Right atrium auricular region (tissue), 2 donors: ENCODE results near the gene MX2. TPM values are rescaled to one million over a fixed set of nuclear protein-coding genes. Genes with fewer than 3 reads are reported as not detected.
"Not testable (repeated sequence)": the region's sequence is repeated elsewhere in the genome, so short reads cannot be mapped to it uniquely, and the experiment has no call there.

ENCODE experiments used
- DNase-seq: peaks from one replicate; pipeline ENCODE4 v3.0.0-alpha.2; 2019; ENCODE audit warnings: low spot score
- H3K27ac ChIP-seq, 2 donors: fragments of 200-600 bp; sonication (generic); 1 replicate in 1 of 2; 2 replicates in 1 of 2; pipeline ENCODE4 v1.5.1; 2016 to 2019
- H3K27me3 ChIP-seq, 2 donors: fragments of 200-600 bp; sonication (generic); one replicate each; pipeline versions ENCODE4 v1.5.1 to v1.6.0; 2017 to 2019
- H3K36me3 ChIP-seq: fragments of 200-600 bp; sonication (generic); one replicate; pipeline ENCODE4 v1.5.1; 2016
- H3K4me1 ChIP-seq, 2 donors: fragments of 200-600 bp; sonication (generic); one replicate each; pipeline versions ENCODE4 v1.5.1 to v1.6.0; 2017 to 2019
- H3K4me3 ChIP-seq, 2 donors: fragments of 200-600 bp; sonication (generic); 1 replicate in 1 of 2; 2 replicates in 1 of 2; pipeline ENCODE4 v1.5.1; 2017 to 2019; ENCODE audit warnings: mild to moderate bottlenecking in 1 of 2, moderate library complexity in 1 of 2
- H3K9me3 ChIP-seq, 2 donors: fragments of 200-600 bp; sonication (generic); one replicate each; pipeline ENCODE4 v1.5.1; 2019
- total RNA-seq, 2 donors: library from RNA; depleted of rRNA; stranded (reverse); fragments of >200 nt; gene quantifications; one replicate each; pipeline ENCODE4 v1.1.0, GENCODE V29; 2016
- TF ChIP-seq, protein P1 (sequence below), 2 donors: fragments of 200-600 bp; sonication (generic); IDR thresholded peaks; one replicate each; pipeline ENCODE4 v1.5.1; 2019; ENCODE audit warnings: antibody characterized with exemption in 2 of 2

MX2 gene
- total RNA-seq, 2 donors from 2014 or later = 5.5 to 5.9 TPM

DNA sequence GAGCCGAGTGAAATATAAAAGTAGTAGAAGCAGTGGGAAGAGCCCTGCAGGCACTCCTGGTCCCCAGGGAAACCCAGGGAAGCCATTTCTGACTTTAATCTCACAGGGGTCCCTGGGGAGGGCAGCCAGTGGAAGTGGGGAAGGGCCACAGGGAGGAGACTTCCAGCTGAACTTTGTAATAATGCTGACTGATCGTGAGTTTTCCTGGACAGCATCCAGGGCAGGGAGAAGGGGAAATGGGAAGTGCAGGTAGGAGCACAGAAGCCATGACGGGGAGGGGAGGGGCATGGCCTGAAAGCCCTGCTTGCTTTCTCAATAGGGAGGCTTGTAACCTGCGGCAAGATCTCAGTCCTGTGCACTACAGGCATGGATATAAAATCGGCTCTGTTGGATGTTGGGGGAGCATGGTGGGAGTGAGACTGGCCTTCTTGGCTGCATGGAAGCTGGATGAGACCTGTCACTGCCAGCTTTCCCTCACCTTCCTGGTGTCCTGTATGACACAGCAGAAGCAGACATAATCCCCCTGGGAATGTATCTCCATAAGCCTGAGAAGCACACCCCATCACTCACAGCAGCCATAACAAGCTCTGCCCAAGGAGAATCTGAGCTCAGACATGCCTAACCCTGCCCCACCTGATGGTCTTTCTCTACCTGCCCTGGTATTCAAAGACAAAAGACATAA is 49.1 kb downstream of the MX2 start:
- no peak overlapping the region for H3K4me3 ChIP-seq
- TF ChIP-seq, protein P1, sequence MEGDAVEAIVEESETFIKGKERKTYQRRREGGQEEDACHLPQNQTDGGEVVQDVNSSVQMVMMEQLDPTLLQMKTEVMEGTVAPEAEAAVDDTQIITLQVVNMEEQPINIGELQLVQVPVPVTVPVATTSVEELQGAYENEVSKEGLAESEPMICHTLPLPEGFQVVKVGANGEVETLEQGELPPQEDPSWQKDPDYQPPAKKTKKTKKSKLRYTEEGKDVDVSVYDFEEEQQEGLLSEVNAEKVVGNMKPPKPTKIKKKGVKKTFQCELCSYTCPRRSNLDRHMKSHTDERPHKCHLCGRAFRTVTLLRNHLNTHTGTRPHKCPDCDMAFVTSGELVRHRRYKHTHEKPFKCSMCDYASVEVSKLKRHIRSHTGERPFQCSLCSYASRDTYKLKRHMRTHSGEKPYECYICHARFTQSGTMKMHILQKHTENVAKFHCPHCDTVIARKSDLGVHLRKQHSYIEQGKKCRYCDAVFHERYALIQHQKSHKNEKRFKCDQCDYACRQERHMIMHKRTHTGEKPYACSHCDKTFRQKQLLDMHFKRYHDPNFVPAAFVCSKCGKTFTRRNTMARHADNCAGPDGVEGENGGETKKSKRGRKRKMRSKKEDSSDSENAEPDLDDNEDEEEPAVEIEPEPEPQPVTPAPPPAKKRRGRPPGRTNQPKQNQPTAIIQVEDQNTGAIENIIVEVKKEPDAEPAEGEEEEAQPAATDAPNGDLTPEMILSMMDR (IDR thresholded peaks at IDR 0.05) = no peak
- DNase-seq = no peak
- peaks cover 14% of the 10 kb centered on the region for H3K36me3 ChIP-seq
- H3K27ac ChIP-seq = no peak overlapping the region
- peaks cover 0 to 5% of the 10 kb centered on the region in 2 donors for H3K9me3 ChIP-seq
- H3K27me3 ChIP-seq = no peaks in the 10 kb centered on the region
- no peaks in the 10 kb centered on the region for H3K4me1 ChIP-seq

DNA sequence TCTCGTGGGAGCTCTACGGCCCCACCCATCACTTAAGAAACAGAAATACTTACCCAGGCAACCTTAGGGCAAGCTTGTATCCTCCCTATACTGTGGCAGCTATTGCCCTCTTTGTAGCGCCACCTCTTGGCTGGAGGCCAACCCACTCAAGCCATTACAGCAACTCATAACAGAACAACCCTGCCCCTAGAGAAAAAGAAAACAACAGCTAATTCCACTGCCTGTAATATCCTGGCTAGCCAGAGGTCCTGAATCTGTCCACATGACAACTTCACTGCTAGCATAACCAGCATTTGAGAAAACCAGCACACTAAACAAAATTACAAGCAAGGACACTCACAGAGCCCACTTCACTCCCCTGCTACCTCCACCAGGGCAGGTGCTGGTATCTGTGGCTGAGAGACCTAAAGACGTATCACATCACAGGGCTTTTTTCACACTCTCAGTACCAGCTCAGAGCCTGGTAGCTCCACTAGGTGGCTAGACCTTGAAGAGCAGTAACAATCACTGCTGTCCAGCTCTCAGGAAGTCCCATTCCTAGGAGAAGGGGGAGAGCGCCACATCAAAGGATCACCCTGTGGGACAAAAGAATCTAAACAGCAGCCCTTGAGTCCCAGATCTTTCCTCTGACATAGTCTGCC is 49.7 kb downstream of the MX2 start:
- H3K27ac ChIP-seq = no peak overlapping the region
- peaks cover 14% of the 10 kb centered on the region for H3K36me3 ChIP-seq
- TF ChIP-seq, protein P1 (IDR thresholded peaks at IDR 0.05) = peak in 1 of 2 donors; percentile 37
- H3K27me3 ChIP-seq = no peaks in the 10 kb centered on the region
- H3K4me3 ChIP-seq = no peak overlapping the region
- no peaks in the 10 kb centered on the region for H3K4me1 ChIP-seq
- DNase-seq = peak; percentile 57
- peaks cover 0 to 5% of the 10 kb centered on the region in 2 donors for H3K9me3 ChIP-seq

DNA sequence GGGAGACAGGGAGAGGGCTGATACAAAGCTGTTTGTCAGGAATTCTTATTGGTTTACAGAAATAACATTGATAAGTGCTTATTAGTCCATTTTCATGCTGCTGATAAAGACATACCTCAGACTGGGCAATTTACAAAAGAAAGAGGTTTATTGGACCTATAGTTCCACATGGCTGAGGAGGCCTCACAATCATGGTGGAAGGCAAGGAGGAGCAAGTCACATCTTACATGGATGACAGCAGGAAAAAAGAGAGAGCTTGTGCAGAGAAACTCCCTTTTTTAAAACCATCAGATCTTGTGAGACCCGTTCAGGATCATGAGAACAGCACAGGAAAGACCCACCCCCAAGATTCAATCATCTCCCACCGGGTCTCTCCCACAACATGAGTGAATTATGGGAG is 55.7 kb downstream of the MX2 start:
- H3K36me3 ChIP-seq, H3K27ac ChIP-seq, H3K27me3 ChIP-seq, H3K4me1 ChIP-seq, H3K9me3 ChIP-seq, H3K4me3 ChIP-seq: not testable (repeated sequence)
- peak; percentile 26 for DNase-seq

DNA sequence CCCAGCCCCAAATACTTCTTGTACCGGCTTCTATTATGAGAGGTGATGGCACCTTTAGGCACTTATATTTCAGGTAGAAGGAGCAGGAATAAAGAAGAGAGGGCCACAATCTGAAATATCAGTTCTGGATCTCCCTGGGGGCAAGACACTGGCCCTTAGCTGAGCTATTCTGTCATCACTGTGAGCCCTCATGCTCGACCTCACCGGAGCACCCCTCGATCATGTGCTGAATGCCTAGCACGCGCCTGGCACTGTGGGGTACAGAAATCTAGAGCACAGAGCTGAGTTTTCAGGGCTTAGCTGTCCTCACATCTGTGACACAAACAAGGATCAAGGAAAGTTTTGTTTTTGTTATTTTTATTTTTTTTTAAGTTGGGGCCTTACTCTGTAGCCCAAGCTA is 56.6 kb downstream of the MX2 start:
- Histone ChIP-seq H3K27ac (no peak overlapping the region), H3K9me3 (no peaks in the 10 kb centered on the region), H3K4me1 (peaks cover 0 to 9% of the 10 kb centered on the region in 2 donors), H3K27me3 (no peaks in the 10 kb centered on the region), H3K4me3 (no peak overlapping the region), H3K36me3 (no peaks in the 10 kb centered on the region)
- peak; percentile 47 for DNase-seq
- TF ChIP-seq, protein P1 (IDR thresholded peaks at IDR 0.05) = no peak

DNA sequence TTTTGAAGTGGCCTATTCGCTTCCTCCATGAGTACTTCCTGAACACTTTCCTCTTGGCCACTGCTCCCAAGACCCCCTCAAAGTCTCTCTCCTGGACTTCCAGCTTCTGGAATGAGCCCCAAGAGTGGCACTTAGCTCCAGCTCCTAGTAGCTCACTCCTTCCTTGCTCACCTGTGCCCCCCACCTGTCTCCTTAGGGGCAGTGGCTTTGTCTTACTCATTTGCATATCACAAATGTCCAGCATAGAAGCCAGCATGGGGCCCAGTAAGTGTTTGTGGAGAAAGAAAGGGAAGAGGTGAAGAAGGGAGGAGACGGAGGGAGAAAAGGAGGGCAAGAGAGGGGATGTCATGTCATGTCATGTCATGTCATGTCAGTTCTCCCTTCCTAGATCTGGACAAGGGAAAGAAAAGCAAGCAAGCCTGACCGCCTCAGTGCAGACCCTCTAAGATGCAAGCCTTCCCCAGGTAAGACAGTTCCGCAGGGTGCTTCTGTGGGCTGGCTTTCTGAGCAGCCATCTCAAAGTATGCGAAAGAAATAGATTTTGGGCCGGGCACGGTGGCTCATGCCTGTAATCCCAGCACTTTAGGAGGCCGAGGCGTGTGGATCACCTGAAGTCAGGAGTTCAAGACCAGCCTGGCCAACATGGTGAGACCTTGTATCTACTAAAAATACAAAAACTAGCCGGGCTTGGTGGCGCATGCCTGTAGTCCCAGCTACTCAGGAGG is 57.3 kb downstream of the MX2 start:
- peaks cover 0 to 9% of the 10 kb centered on the region in 2 donors for H3K4me1 ChIP-seq
- H3K27ac ChIP-seq = peak overlapping the region in 1 of 2 donors; percentile 82
- TF ChIP-seq, protein P1 (IDR thresholded peaks at IDR 0.05) = no peak
- H3K36me3 ChIP-seq = no peaks in the 10 kb centered on the region
- H3K9me3 ChIP-seq = no peaks in the 10 kb centered on the region
- peak; percentile 55 for DNase-seq
- H3K4me3 ChIP-seq = no peak overlapping the region
- no peaks in the 10 kb centered on the region for H3K27me3 ChIP-seq
